HepG2 (cell line): ENCODE data around the gene GALC.

Source experiments
- EP300 ChIP-seq, 3 experiments: sonication (generic) in 1 of 3; formaldehyde crosslinking in 1 of 3; IDR thresholded peaks; 2 replicates each; pipeline versions ENCODE4 v1.5.1 to v1.6.1; 2011 to 2020; ENCODE audit warnings: low read depth in 2 of 3, low read length in 2 of 3, borderline replicate concordance in 1 of 3, improper control_type of control experiment in 1 of 3, mild to moderate bottlenecking in 1 of 3, missing genetic modification reagents in 1 of 3, moderate library complexity in 1 of 3
- PREB ChIP-seq: sonication (generic); formaldehyde crosslinking; IDR thresholded peaks from 2 replicates; pipeline ENCODE4 v1.4.0; 2020; ENCODE audit warnings: missing genetic modification reagents
- ZMYM2 ChIP-seq: sonication (generic); formaldehyde crosslinking; IDR thresholded peaks from 2 replicates; pipeline ENCODE4 v1.8.0; 2022; ENCODE audit warnings: mild to moderate bottlenecking, missing genetic modification reagents
- ZNF530 ChIP-seq: sonication (generic); formaldehyde crosslinking; IDR thresholded peaks from 2 replicates; pipeline ENCODE4 v1.5.0; 2020; ENCODE audit warnings: low read depth, mild to moderate bottlenecking, missing genetic modification reagents

GRCh38 chr14:88025313-88025712 is 32.3 kb upstream of the GALC start:
- TF ChIP-seq ZMYM2 (CRISPR knock-in tag), result no peak
- TF ChIP-seq PREB (CRISPR knock-in tag), result no peak
- no peak for TF ChIP-seq ZNF530 (CRISPR knock-in tag)
- no peak for TF ChIP-seq EP300 (IDR thresholded peaks at IDR 0.05; ENCODE audit: low read depth in 2 of 2, low read length in 2 of 2)
- TF ChIP-seq EP300 (CRISPR knock-in tag; IDR thresholded peaks at IDR 0.05; ENCODE audit: borderline replicate concordance), result no peak
